Spleen (tissue), 7 donors: ENCODE measurements around the gene DEFB124.

Experiments used
- POLR2A ChIP-seq, 3 donors: fragments of 450-650 bp; IDR thresholded peaks; one replicate each; pipeline ENCODE4 v1.5.1; 2017; ENCODE audit warnings: antibody characterized with exemption in 3 of 3, mild to moderate bottlenecking in 1 of 3
- POLR2AphosphoS5 ChIP-seq, 3 donors: sonication (generic); formaldehyde crosslinking; IDR thresholded peaks; one replicate each; pipeline ENCODE4 v1.5.1; 2017; ENCODE audit warnings: antibody characterized with exemption in 3 of 3
- TF ChIP-seq, protein P1 (sequence below), 11 experiments: fragments of 200-600 bp in 7 of 11; fragments of 450-650 bp in 4 of 11; sonication (generic) in 4 of 11; IDR thresholded peaks in 8 of 11; conservative IDR thresholded peaks in 3 of 11; 1 replicate in 7 of 11; 2 replicates in 4 of 11; pipeline versions ENCODE4 v1.4.0 to v1.8.0; 2016 to 2021; ENCODE audit warnings: antibody characterized with exemption in 11 of 11, inconsistent platforms in 4 of 11, mild to moderate bottlenecking in 1 of 11
- donor health status: DM: no; HTN: no; CAD: no; lungs with moderate emphysema.
- donor health status: DM: no; HTN: no; CAD: no.
- donor health status: DM: no; HTN: no; CAD: no.

DNA sequence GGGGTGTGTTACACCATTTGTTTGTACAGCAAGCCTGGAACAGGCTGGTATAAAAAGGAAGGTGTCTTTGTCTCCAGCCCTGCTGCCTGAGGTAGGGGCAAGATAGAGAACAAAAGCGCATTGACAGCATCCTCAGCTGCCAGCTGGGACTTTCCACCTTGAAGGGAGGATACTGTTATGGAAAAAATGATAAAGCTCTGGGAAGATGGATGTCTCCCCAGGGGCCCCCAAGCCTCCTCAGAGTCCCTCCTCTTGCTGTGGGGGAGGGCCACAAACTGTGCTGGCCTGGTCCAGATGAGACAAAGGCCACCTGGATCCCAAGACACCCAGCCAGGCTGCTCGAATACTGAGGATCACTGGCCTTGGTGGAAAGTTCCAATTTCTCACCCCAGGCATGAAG lies 13.2 kb upstream of the DEFB124 start:
- no peak for TF ChIP-seq POLR2AphosphoS5 (IDR thresholded peaks at IDR 0.05)
- TF ChIP-seq, protein P1, sequence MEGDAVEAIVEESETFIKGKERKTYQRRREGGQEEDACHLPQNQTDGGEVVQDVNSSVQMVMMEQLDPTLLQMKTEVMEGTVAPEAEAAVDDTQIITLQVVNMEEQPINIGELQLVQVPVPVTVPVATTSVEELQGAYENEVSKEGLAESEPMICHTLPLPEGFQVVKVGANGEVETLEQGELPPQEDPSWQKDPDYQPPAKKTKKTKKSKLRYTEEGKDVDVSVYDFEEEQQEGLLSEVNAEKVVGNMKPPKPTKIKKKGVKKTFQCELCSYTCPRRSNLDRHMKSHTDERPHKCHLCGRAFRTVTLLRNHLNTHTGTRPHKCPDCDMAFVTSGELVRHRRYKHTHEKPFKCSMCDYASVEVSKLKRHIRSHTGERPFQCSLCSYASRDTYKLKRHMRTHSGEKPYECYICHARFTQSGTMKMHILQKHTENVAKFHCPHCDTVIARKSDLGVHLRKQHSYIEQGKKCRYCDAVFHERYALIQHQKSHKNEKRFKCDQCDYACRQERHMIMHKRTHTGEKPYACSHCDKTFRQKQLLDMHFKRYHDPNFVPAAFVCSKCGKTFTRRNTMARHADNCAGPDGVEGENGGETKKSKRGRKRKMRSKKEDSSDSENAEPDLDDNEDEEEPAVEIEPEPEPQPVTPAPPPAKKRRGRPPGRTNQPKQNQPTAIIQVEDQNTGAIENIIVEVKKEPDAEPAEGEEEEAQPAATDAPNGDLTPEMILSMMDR (IDR thresholded peaks at IDR 0.05 in 8 of 11, conservative IDR thresholded peaks at IDR 0.05 in 3 of 11), result no peak
- TF ChIP-seq POLR2A (IDR thresholded peaks at IDR 0.05), result no peak
